SHP77 (cell line): ENCODE data around the gene FBXO31.

Experiments
- DNase-seq, 2 experiments: peaks; one replicate each; lab custom pipeline; 2025; lab: John Stamatoyannopoulos, UW

The FBXO31 gene, protein sequence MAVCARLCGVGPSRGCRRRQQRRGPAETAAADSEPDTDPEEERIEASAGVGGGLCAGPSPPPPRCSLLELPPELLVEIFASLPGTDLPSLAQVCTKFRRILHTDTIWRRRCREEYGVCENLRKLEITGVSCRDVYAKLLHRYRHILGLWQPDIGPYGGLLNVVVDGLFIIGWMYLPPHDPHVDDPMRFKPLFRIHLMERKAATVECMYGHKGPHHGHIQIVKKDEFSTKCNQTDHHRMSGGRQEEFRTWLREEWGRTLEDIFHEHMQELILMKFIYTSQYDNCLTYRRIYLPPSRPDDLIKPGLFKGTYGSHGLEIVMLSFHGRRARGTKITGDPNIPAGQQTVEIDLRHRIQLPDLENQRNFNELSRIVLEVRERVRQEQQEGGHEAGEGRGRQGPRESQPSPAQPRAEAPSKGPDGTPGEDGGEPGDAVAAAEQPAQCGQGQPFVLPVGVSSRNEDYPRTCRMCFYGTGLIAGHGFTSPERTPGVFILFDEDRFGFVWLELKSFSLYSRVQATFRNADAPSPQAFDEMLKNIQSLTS

DNA sequence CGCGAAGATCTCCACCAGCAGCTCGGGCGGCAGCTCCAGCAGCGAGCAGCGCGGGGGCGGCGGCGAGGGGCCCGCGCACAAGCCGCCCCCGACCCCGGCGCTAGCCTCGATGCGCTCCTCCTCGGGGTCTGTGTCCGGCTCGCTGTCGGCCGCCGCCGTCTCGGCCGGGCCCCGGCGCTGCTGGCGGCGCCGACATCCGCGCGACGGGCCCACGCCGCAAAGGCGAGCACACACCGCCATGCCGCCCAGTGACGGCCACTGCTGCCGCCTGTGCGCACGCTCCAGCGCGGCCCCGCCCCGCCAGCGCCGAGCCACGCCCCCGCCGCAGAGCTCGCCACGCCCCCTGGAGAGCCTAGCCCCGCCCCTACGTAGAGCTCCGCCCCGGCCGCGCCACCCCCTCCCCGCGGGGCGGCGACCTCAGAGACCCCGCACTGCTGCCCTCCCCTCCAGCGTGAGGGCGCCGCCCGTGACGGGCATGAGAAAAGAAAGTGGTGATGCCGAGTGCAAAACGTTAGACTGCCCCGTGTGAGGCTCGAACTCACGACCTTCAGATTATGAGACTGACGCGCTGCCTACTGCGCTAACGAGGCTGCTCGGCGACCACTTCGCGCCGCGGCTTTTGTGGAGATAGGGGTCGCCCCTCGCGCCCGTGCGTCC lies at the start of gene FBXO31:
Gene FBXO31 (minus strand): TSS at position 272 of the 657 bp plus-strand sequence. CDS start 32 bp downstream, at position 240.
- DNase-seq, result peak; percentile 93 to 94

DNA sequence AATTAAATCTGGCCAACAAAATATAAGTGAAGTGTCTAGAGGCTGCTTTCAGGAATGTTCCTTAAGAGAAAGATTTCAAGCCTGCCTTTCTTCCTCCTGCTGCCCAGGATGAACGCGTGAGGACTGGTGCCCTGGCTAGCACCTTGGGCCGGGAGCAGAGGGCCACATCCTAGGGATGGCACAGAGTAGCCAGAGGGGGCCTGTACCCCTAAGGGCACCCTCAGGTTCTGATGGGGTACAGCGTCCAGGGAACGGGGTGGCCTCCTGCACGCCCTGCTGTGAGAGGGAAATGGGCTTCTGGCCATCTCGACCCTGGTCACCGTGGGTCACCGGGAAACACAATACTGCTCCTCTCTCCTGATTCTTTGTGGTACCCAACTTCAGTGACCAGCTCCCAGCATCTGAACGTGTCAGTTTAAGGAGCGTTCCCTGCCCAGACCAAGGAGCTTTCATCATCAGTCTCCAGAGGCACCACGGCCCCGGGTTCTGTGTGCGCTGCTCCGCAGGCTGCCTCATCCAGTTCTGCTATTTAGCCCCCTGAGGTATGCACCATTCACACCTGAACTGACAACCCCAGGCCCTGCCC lies 48.8 kb upstream of the FBXO31 start:
- DNase-seq, result no peak

DNA sequence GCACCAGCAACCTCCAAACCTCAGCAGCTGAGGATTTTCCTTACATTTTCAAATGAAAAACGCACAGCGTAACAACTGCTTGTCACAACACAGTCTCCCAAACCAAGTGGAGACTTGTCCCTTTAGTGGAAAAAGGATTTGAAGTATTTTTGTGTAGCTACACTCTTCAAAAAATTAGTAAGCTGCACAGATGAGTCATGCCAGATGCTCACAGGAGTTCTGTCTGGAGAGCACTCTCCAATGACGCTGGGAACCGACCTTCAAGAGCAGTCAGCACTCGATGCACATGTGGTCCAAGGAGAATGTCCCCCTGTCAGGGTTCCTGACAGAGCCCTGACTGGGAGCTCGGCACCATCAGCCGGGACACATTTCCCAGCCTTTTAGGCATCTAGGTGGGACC lies 48.4 kb upstream of the FBXO31 start:
- no peak for DNase-seq

DNA sequence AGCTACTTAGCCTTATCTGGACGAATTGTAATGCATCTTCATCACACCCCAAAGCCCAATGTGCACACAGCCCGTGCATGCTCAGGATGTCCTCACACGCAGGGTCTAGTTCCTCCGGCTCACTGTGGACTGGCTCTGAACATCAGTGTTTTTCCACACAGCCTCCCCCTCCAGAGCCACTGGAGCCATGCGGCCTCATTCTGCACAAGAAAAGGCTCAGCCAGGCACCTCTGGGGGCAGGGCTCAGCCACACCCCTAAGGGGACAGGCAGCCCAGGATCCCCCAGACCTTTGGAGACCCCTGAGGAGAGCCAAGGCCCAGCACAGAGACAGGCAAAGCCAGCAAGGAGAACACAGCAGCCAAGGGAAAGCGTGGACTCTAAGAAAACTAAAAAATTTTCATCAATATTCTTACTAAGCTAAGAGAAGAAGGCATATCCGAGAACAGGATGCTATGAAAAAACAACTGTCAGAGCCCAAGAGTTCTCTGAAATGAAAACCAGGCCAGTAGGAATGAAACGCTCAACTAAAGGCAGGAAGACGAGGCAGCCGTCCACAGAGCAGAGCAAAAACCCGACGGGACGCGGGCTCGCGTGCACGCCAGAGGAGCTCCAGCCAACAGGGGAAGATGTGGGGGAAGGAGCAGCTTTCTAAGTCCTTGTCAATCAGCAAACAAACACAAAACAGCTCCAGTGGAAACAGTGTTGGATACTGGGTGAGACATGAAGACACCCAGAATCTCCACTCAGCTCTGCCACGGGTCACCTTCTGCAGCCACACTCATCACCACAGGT lies 43.0 kb upstream of the FBXO31 start:
- no peak for DNase-seq

DNA sequence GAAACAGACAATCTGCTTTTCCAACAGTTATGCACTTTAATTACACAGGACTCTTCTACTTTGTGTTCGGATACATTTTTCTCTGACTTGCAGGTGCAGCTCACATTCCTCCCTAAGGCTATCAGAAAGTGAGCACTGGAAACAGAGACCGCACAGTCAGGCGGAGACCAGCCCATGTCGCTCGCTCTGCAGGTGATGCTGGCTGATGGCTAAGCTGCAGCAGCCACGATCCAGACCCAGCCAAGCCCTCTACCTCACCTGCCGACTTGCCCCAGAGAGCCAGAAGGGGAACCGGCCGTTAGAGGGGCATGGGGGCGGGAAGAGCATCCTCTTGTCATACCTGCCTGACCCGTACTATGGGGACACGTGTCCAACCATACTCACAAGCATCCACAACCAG lies 42.4 kb upstream of the FBXO31 start:
- DNase-seq, result no peak

DNA sequence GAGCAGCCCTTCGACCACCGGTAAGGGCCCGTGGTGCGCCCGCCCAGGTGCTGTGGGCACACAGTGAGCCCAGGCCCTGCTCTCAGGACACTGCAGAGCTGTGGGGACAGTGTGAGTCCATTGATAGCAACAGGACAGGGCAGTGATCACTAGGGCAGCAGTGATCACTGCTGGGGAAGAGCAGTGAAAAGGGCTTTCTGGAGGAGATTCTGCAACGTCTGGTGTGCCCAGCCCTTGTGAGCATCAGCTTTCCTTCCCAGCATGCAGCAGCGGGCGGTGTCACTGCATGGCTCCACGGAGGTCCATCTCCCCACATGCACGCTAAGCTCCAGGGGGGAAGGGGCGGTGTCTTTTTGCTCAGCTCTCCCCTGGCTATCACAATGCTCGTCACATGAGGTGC lies 40.7 kb upstream of the FBXO31 start:
- DNase-seq, result no peak

DNA sequence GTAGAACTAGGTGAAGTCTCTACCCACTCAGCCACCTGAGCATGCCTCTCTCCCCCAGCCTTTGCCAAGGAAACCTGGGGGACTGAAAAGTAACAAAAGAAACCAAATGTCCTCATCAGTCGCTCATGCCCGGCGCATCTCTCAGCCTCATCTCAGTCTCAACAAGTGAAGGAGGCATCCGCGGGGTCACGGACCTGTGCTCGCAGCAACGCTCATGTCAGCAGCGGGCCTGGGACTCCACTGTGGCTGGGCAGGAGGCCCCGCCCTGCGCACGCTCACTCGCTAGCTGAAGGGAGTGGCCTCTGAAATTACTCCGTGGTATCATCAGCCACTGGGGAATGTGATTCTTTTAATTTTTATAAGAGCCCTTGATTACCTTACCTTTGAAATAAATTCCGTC lies 39.9 kb upstream of the FBXO31 start:
- no peak for DNase-seq

DNA sequence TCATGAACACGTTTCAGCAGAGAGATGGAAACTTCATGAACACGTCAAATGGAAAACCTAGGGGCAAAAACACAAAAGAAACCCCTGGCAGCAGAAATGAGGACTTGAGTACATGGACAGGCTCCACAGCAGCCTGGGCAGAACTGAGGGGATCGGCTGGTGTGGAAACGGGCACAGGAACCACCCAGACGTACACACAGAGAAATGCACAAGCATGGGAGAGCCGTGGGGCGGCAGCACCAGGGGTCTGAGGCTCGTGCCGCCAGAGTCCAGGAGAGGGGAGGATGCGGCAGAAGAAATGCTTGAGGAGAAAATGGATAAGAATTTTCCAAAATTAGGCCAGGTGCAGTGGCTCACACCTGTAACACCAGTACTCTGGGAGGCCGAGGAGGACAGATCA lies 38.5 kb upstream of the FBXO31 start:
- no peak for DNase-seq

DNA sequence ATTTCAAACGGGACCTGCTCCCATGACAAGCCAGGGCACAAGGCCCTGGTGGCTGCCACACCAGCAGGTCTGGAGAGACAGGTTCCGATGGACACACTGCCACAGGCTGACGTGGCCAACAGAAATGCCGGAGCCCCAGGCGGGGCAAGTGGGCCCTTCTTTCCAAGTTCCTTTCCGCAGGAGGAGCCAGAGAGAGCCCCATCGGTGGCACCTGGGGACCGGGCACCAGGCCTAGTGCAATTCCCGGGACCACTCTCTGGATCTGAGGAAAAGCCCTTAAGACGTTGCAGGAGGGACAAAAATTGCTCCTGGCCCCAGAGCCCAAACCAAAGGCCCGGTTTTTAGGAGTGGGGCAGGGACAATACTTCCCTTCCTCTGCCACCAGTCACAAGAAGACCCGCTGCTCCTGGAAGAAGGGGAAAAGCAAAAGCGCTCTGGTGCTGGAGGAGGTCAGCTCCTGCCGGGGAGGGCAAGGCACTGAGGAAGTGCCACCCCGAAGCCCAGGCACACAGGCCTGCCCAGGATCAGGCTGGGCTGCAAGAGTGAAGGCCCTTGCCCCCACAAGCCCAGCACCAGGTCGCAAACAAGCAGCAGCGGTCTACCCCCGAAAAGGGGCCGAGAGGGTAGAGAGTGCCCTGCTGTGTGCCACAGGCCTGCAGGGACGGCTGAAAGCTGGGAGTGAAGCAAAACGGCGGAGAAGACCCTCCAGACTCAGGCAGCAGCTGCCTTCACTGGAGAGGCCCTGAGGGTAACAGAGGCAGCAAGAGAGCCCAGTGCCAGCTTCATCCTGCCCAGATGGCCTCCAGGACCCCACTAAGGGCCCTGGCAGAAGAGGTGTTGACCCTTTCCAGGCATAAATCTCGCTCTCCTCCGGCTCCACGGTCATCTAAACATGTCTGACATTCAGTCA lies 37.7 kb upstream of the FBXO31 start:
- DNase-seq, result no peak

DNA sequence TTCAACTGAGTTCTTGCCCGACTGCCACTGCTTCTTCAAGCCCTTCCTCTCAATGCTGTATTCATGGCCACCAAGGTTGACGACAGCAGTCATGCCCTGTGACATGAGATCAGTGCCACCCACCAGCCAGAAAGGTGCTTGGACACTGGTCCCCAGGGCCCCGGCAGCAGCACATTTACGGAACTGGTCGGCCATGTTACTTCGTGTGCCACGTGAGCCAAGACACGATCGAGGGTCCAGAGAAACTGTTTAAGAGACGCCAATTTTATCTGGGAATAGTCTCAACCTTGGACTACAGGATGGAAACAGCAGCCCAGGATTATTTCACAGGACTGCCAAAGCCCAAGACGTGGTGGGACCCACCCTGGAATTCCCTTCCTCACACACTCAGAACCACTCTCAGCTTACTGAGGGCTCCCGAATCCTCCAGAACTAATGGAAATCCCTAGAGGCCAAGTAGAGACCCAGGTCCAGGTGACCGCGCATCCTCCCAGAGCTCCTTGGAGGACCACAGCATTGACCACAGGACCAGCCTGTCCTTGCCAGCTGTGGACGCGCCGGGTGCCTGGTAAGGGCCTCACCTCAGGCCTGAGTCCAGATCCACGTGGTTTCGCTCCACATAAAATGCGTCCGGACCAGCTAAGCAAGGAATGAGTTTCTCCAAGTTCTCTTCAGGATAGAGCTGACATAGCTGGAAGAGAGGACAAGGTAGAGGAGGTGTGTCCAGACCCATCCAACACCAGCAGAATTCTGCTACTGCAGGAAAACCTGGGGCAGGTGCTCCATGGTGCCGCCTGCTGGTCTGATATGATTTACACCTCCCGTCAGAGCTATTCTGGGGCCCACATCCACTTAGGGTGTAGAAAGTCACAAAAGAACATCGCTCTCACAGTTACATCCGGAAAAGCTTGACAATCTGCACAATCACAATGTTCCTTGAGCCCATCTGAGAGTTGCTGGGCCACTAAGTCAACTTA lies 36.7 kb upstream of the FBXO31 start:
- no peak for DNase-seq

DNA sequence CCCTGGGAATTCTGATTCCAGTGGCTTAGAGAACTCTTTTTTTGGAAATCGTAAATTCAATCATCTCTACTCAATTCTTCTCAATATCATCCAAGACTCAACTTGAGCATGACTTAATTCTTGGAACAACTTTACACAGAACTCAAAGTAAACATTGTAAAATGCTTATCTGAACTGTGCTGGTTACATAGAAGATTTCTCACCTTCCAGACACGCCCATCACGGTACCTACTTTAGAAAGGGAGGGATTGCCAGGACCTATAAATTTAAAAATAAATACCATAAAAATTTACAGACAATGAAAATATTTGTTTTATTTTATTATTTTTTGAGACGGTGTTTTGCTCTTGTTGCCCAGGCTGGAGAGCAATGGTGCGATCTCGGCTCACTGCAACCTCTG lies 35.1 kb upstream of the FBXO31 start:
- DNase-seq, result no peak

DNA sequence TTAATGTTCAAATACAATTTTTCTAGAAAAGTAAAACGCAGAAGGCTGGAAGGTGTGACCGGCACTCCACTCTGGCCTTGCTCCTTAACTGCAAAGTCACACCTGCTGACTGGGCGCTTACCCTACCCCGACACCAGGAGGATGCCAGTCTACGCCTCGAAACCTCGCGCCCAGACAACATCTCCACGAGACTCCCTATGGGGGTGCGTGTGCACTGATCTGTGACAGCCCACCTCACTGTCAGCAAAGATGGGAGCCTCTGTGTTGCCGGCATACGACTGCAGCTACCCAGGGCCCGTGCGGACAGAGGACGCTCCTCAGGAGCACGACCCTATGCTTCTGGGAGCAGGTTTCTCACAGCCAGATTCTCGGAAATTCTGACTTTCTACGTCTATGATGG lies 34.6 kb upstream of the FBXO31 start:
- no peak for DNase-seq

DNA sequence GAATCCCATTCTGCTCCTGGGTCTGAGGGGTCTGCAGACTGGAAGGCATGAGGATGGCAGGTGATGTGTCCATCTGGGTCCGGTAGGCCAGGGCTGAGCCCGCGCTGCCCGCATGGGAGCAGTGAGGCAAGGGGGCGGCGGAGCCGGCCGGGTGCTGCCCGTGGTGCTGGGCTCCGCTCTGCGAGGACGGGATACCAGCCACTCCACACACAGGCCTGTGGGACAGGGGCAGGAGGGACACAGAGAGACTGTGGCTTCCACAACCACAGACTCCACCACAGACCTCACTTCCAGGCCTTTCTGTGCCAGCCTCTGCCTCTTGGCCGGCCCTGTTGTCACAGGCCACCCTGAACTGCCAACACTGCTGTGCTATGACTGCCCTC lies 33.9 kb upstream of the FBXO31 start:
- DNase-seq, result no peak

DNA sequence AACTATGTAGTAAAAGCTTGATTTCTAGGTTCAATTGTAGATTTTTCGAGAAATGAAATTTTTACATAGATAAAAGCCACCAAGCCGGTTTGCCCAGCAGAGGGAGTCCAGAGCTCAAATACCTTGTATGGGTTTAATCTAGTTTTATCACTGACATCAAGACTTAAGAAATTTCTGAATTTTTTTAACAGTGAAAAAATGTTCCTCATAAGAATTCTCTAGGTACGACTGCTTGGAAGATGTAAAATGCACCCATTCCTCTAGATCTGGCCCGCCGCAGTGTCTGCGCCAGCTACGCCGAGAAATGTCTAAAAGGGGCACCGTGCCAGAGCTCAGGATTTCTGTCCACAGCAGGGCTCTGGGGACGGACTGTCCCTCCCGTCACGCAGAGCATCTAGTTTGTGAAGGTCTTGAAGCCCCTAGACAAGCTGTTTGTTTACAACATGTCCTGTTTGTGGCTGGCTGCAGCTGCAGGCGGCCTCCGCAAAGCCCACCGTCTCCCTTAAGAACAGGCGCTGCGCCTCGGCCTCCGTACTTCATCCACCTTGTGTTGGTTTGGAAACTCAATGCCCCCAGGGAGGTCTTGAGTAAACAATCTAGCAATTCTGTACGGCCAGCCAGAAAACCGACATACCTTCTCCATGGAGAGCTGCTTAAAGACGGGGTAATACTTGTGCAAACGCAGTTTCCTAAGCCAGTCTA lies 33.4 kb upstream of the FBXO31 start:
- peak in 1 of 2 experiments; percentile 17 for DNase-seq

DNA sequence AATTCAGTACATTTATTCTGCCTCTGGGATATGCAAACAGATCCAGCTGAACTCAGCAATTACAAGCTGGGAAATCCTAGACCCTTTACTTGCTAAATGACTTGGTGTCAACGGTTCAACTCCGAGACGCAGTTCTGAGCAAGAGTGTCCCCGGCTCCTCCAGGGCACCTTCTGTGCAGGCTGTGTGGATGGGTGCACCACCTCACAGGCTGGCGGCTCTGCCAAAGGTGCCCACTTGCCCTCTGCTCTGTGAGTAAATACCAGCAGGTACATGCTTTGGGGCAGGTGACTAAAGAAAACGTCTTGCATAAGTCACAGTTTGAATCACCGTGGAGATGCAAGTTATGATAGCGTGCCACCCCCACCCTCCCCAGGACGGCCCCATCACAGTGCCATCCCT lies 31.9 kb upstream of the FBXO31 start:
- no peak for DNase-seq

DNA sequence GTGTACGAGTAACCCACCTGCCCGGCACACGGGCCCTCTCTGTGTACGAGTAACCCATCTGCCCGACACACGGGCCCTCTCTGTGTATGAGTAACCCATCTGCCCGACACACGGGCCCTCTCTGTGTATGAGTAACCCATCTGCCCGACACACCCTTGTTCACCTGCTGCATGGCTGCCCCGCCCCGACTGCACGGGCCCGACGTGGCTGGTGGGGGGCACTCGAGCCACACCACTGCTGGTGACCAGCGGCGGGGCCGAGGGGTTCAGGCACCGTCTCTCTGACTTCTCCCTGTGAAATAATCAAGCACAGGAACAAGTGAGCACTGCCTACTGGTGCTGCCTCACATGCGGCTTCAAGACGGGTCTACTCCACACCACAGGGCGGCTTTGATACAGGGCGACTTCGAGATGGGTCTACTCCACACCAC lies 30.7 kb upstream of the FBXO31 start:
- no peak for DNase-seq

DNA sequence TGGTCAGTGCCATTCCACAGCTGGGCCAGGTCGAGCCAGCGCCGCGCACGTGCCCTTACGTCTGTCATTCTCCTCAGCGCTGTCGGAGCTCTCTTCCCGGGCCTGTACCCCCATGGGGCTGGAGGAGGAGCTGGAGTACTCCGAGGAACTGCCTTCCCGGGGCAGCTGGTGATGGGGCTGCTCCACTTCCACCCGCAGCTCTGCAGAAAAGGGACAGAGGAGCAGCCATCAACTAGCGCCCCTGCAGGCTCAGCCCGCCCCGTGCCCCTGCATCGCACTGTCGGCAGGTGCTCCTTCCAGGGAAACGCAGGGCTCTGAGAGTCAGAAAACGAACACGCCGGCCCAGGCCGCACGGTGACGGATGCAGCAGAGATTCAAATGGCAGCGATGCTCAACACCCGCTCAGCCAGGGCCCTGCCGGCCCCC lies 29.4 kb upstream of the FBXO31 start:
- DNase-seq, result no peak

DNA sequence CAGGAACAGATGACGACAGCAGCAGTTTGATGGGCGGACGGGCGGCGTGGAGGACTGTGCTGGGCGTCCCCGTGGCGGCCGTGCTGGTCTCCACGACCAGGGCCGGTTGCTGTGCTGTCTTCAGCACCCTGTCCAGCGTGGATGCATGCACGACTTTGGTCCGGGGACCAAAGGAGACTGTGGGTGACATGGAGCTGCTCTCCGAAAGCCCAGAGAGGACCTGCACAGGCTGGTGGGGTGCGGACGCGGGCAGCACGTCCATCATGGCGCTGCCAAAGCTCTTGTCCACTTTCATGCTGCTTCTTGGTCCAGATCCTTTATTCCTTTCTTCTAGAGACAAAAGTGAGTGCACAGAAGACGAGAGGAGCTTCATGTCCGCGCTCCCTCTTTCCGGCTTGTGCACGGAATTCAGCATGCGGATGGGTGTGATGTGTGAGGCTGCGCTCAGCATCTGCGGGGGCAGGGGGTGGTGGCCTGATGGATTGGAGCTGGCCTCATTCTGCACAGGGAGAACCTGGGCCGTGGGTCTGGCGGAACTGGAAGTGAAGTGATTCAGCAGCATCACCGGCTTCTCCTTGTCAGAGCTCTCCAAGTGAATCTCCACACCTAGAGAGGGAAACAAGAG lies 28.9 kb upstream of the FBXO31 start:
- DNase-seq, result no peak
